Panc1 (cell line): ENCODE results near the gene CA9.
"Not testable (repeated sequence)": the region's sequence is repeated elsewhere in the genome, so short reads cannot be mapped to it uniquely, and the experiment has no call there.

Experiments used
- CTCF ChIP-seq: fragments of 450-650 bp; IDR thresholded peaks from 2 replicates; pipeline ENCODE4 v1.5.1; 2017; ENCODE audit warnings: mild to moderate bottlenecking
- POLR2AphosphoS5 ChIP-seq: IDR thresholded peaks from 2 replicates; pipeline ENCODE4 v1.6.1; 2012; ENCODE audit warnings: mild to moderate bottlenecking, low read depth, low read length, moderate library complexity
- SIN3A ChIP-seq: IDR thresholded peaks from 2 replicates; pipeline ENCODE4 v1.6.1; 2012; ENCODE audit warnings: low read depth, mild to moderate bottlenecking, low read length, moderate library complexity, borderline replicate concordance; ENCODE audit not compliant: insufficient read depth
- TCF7L2 ChIP-seq: IDR thresholded peaks from 2 replicates; pipeline ENCODE4 v1.6.1; 2011; ENCODE audit warnings: mild to moderate bottlenecking, low read depth, low read length, inconsistent platforms

- not testable (repeated sequence) for TF ChIP-seq POLR2AphosphoS5, CTCF, SIN3A, TCF7L2
These were observed 36.2 kb upstream of the CA9 start for GRCh38 chr9:35637427-35637955.
